Suprapubic skin (tissue), 4 donors: ENCODE data around the gene ADAM19.

ENCODE experiments used
- EP300 ChIP-seq: sonication (generic); formaldehyde crosslinking; IDR thresholded peaks from one replicate; pipeline ENCODE4 v1.6.1; 2017; ENCODE audit warnings: antibody characterized with exemption
- POLR2AphosphoS5 ChIP-seq, 3 donors: sonication (generic); formaldehyde crosslinking; IDR thresholded peaks; one replicate each; pipeline ENCODE4 v1.6.1; 2017; ENCODE audit warnings: antibody characterized with exemption in 3 of 3
- TF ChIP-seq, protein P1 (sequence below), 2 donors: fragments of 200-600 bp in 1 of 2; fragments of 450-650 bp in 1 of 2; sonication (generic) in 1 of 2; IDR thresholded peaks; one replicate each; pipeline ENCODE4 v1.5.1; 2016 to 2019; ENCODE audit warnings: antibody characterized with exemption in 2 of 2, mild to moderate bottlenecking in 1 of 2, moderate library complexity in 1 of 2

DNA sequence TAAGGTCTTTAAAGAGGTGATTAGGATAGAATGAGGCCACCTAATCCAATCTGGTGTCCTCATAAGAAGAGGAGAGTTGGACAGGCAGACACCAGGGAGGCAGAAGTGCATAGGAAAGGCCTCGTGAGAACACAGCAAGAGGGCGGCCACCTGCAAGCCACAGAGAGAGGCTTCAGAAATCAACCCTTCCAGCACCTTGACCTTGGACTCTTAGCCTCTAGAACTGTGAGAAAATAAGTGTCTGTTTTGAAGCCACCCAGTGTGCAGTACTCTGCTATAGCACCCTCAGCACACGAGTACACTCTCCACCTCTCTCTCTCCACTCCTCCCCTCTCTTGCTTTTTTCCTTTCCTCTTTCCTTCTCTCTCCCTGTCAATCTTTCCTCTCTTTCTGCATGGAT lies 88.7 kb downstream of the ADAM19 start:
- TF ChIP-seq, protein P1, sequence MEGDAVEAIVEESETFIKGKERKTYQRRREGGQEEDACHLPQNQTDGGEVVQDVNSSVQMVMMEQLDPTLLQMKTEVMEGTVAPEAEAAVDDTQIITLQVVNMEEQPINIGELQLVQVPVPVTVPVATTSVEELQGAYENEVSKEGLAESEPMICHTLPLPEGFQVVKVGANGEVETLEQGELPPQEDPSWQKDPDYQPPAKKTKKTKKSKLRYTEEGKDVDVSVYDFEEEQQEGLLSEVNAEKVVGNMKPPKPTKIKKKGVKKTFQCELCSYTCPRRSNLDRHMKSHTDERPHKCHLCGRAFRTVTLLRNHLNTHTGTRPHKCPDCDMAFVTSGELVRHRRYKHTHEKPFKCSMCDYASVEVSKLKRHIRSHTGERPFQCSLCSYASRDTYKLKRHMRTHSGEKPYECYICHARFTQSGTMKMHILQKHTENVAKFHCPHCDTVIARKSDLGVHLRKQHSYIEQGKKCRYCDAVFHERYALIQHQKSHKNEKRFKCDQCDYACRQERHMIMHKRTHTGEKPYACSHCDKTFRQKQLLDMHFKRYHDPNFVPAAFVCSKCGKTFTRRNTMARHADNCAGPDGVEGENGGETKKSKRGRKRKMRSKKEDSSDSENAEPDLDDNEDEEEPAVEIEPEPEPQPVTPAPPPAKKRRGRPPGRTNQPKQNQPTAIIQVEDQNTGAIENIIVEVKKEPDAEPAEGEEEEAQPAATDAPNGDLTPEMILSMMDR (IDR thresholded peaks at IDR 0.05) = no peak
- TF ChIP-seq EP300 = no peak
- TF ChIP-seq POLR2AphosphoS5 (IDR thresholded peaks at IDR 0.05) = no peak
